GM06990 (cell line): ENCODE results near the gene CEACAM4.

ENCODE experiments used
- DNase-seq: peaks from one replicate; pipeline ENCODE4 v3.0.0-alpha.2; 2011; ENCODE audit not compliant: insufficient read length; ENCODE audit errors: extremely low read depth
- H3K27me3 ChIP-seq: replicated peaks from 2 replicates; pipeline ENCODE4 v1.6.0; 2011; ENCODE audit warnings: low read length; ENCODE audit not compliant: control insufficient read depth, insufficient read depth
- H3K36me3 ChIP-seq: 2 replicates; pipeline ENCODE4 v1.5.1; 2011; ENCODE audit warnings: low read length; ENCODE audit not compliant: control insufficient read depth, insufficient read depth
- H3K4me3 ChIP-seq: replicated peaks from 2 replicates; pipeline ENCODE4 v1.5.1; 2011; ENCODE audit warnings: low read depth, mild to moderate bottlenecking, control low read depth, low read length
- TF ChIP-seq, protein P1 (sequence below): IDR thresholded peaks from 2 replicates; pipeline ENCODE4 v1.5.1; 2011; ENCODE audit warnings: low read length, control low read depth, mild to moderate bottlenecking, inconsistent platforms; ENCODE audit not compliant: insufficient read depth, poor library complexity, severe bottlenecking

CEACAM4 gene

GRCh38 chr19:41617941-41618730 lies 8.7 kb downstream of the CEACAM4 start:
- Histone ChIP-seq H3K36me3 (no peaks in the 10 kb centered on the region), H3K4me3 (no peak overlapping the region), H3K27me3 (peaks cover 2% of the 10 kb centered on the region; the same call in 1 of the 2 replicates)
- no peak for DNase-seq
- TF ChIP-seq, protein P1, sequence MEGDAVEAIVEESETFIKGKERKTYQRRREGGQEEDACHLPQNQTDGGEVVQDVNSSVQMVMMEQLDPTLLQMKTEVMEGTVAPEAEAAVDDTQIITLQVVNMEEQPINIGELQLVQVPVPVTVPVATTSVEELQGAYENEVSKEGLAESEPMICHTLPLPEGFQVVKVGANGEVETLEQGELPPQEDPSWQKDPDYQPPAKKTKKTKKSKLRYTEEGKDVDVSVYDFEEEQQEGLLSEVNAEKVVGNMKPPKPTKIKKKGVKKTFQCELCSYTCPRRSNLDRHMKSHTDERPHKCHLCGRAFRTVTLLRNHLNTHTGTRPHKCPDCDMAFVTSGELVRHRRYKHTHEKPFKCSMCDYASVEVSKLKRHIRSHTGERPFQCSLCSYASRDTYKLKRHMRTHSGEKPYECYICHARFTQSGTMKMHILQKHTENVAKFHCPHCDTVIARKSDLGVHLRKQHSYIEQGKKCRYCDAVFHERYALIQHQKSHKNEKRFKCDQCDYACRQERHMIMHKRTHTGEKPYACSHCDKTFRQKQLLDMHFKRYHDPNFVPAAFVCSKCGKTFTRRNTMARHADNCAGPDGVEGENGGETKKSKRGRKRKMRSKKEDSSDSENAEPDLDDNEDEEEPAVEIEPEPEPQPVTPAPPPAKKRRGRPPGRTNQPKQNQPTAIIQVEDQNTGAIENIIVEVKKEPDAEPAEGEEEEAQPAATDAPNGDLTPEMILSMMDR, result no peak

GRCh38 chr19:41616792-41617621 lies 9.9 kb downstream of the CEACAM4 start:
- peaks cover 2% of the 10 kb centered on the region; the same call in 1 of the 2 replicates for H3K27me3 ChIP-seq
- no peak for DNase-seq
- no peaks in the 10 kb centered on the region for H3K36me3 ChIP-seq
- TF ChIP-seq, protein P1, result no peak
- no peak overlapping the region for H3K4me3 ChIP-seq

DNA sequence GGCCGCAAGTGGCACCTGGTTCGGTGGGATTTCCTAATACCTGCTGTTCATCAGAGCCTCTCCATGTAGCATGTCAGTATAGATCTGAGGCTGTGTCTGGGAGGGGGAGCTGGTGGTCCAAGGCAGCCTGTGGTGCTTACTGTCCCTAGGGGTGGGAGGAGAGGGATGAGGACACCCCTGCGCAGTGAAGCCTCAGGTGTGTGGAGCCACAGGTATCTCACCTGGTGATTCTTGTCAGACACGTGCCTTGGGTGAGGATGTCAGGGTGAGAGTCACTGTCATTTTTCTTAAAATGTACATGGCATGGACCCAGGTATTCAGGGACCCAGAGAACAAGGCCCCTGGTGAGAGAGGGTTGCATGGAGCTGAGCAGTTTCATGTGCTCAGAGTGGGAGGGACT lies 11.7 kb downstream of the CEACAM4 start:
- TF ChIP-seq, protein P1, result no peak
- no peak overlapping the region for H3K4me3 ChIP-seq
- H3K36me3 ChIP-seq, result no peaks in the 10 kb centered on the region
- no peaks in the 10 kb centered on the region for H3K27me3 ChIP-seq
- no peak for DNase-seq

DNA sequence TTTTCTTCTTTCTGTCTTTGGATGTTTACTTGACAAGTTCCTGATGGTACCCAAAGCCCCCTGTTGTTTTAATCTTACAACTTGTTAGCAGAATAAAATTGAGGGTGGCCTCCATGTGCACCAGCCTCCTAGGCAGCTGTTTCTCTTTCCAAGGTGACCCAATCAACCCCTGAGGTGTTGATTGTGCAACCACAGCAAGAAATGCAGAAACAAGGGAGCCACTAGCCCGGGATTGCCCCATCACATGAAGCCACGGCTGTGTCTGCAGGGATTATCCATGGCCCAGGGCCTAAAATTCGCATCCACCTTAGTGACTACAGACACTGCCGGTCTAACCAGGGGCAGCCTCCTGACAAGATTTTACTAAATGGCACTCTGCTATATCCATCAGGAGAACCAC lies 14.4 kb downstream of the CEACAM4 start:
- Histone ChIP-seq H3K36me3 (no peaks in the 10 kb centered on the region), H3K4me3 (no peak overlapping the region), H3K27me3 (no peaks in the 10 kb centered on the region)
- TF ChIP-seq, protein P1, result no peak
- DNase-seq, result no peak

GRCh38 chr19:41610789-41611188 lies 16.1 kb downstream of the CEACAM4 start:
- TF ChIP-seq, protein P1, result no peak
- H3K27me3 ChIP-seq, result no peaks in the 10 kb centered on the region; the same call in none of the 2 replicates
- H3K4me3 ChIP-seq, result no peak overlapping the region
- no peak for DNase-seq
- no peaks in the 10 kb centered on the region for H3K36me3 ChIP-seq
